CD14-positive monocyte (primary cell): ENCODE measurements around the gene TECPR1. TPM values are rescaled to one million over a fixed set of nuclear protein-coding genes. Genes with fewer than 3 reads are reported as not detected.

Experiments used
- DNase-seq, 3 donors: peaks; one replicate each; pipeline ENCODE4 v3.0.0-alpha.2; 2011 to 2022
- H2AFZ ChIP-seq: 2 replicates; pipeline ENCODE4 v1.6.0; 2012; ENCODE audit warnings: mild to moderate bottlenecking, low read depth, low read length, inconsistent platforms; ENCODE audit not compliant: insufficient read depth, poor library complexity, severe bottlenecking
- H3K27ac ChIP-seq, 2 donors: 1 replicate in 1 of 2; 2 replicates in 1 of 2; pipeline ENCODE4 v1.5.1; 2012 to 2013; ENCODE audit warnings: low read length in 2 of 2, control low read depth in 1 of 2, inconsistent platforms in 1 of 2, low read depth in 1 of 2, mild to moderate bottlenecking in 1 of 2
- H3K27me3 ChIP-seq, 2 donors: one replicate each; pipeline versions ENCODE4 v1.6.0 to v1.6.1; 2011 to 2013; ENCODE audit warnings: low read length in 2 of 2; ENCODE audit not compliant: control insufficient read depth in 2 of 2, insufficient read depth in 2 of 2
- H3K36me3 ChIP-seq, 2 donors: replicated peaks in 1 of 2; 1 replicate in 1 of 2; 2 replicates in 1 of 2; pipeline versions ENCODE4 v1.5.1 to v1.6.1; 2012 to 2013; ENCODE audit warnings: low read length in 2 of 2, control low read depth in 1 of 2, inconsistent platforms in 1 of 2, mild to moderate bottlenecking in 1 of 2; ENCODE audit not compliant: insufficient read depth in 2 of 2, control insufficient read depth in 1 of 2
- H3K4me1 ChIP-seq, 2 donors: 1 replicate in 1 of 2; 2 replicates in 1 of 2; pipeline versions ENCODE4 v1.5.1 to v1.6.1; 2012 to 2013; ENCODE audit warnings: low read length in 2 of 2, control low read depth in 1 of 2, inconsistent platforms in 1 of 2, mild to moderate bottlenecking in 1 of 2, moderate library complexity in 1 of 2; ENCODE audit not compliant: insufficient read depth in 2 of 2, control insufficient read depth in 1 of 2
- H3K4me2 ChIP-seq: replicated peaks from 2 replicates; pipeline ENCODE3; 2012; ENCODE audit warnings: low read length, moderate library complexity, mild to moderate bottlenecking; ENCODE audit not compliant: poor library complexity, severe bottlenecking; ENCODE audit errors: extremely low read depth
- H3K4me3 ChIP-seq, 3 experiments: fragments of 200-600 bp in 1 of 3; sonication (generic) in 1 of 3; replicated peaks in 1 of 3; 1 replicate in 2 of 3; 2 replicates in 1 of 3; pipeline ENCODE4 v1.5.1; 2011 to 2013; ENCODE audit warnings: low read length in 3 of 3, mild to moderate bottlenecking in 3 of 3, control low read depth in 2 of 3, low read depth in 2 of 3, inconsistent platforms in 1 of 3, moderate library complexity in 1 of 3
- H3K79me2 ChIP-seq: 2 replicates; pipeline ENCODE4 v1.6.0; 2012; ENCODE audit warnings: mild to moderate bottlenecking, control low read depth, inconsistent platforms, low read length, moderate library complexity; ENCODE audit not compliant: insufficient read depth
- H3K9ac ChIP-seq: 2 replicates; pipeline ENCODE4 v1.6.0; 2017; ENCODE audit warnings: low read length, mild to moderate bottlenecking; ENCODE audit not compliant: insufficient read depth, poor library complexity, severe bottlenecking
- H3K9me3 ChIP-seq, 2 donors: replicated peaks in 1 of 2; 1 replicate in 1 of 2; 2 replicates in 1 of 2; pipeline versions ENCODE4 v1.5.1 to v1.6.1; 2012 to 2013; ENCODE audit warnings: low read length in 2 of 2, control low read depth in 1 of 2; ENCODE audit not compliant: control insufficient read depth in 1 of 2, insufficient read depth in 1 of 2
- H4K20me1 ChIP-seq: 2 replicates; pipeline ENCODE4 v1.6.0; 2012; ENCODE audit warnings: mild to moderate bottlenecking, low read length, control low read depth, moderate library complexity; ENCODE audit not compliant: insufficient read depth
- H3K27ac Mint-ChIP-seq, 7 donors: one replicate each; pipeline ENCODE4 v1.8.0; 2020; ENCODE audit warnings: mild to moderate bottlenecking in 7 of 7, mixed read lengths in 7 of 7, moderate library complexity in 6 of 7, inconsistent platforms in 2 of 7
- H3K27me3 Mint-ChIP-seq, 3 donors: one replicate each; pipeline ENCODE4 v1.8.0; 2021 to 2022; ENCODE audit warnings: low read depth in 3 of 3, mild to moderate bottlenecking in 3 of 3, mixed read lengths in 3 of 3, moderate library complexity in 3 of 3, inconsistent platforms in 1 of 3
- H3K36me3 Mint-ChIP-seq, 2 donors: one replicate each; pipeline ENCODE4 v1.8.0; 2020; ENCODE audit warnings: mixed read lengths in 2 of 2, inconsistent platforms in 1 of 2, mild to moderate bottlenecking in 1 of 2
- H3K4me1 Mint-ChIP-seq: one replicate; pipeline ENCODE4 v1.8.0; 2020; ENCODE audit warnings: mild to moderate bottlenecking, mixed read lengths
- H3K4me3 Mint-ChIP-seq, 2 donors: one replicate each; pipeline ENCODE4 v1.8.0; 2020; ENCODE audit warnings: mild to moderate bottlenecking in 2 of 2, mixed read lengths in 2 of 2, moderate library complexity in 1 of 2
- H3K9me3 Mint-ChIP-seq, 7 donors: one replicate each; pipeline ENCODE4 v1.8.0; 2020 to 2022; ENCODE audit warnings: mixed read lengths in 7 of 7, mild to moderate bottlenecking in 6 of 7, moderate library complexity in 6 of 7, inconsistent platforms in 2 of 7
- CTCF ChIP-seq: fragments of 200-600 bp; IDR thresholded peaks from one replicate; pipeline ENCODE4 v1.8.0; 2022; ENCODE audit warnings: antibody characterized with exemption, mild to moderate bottlenecking
- WGBS: methylation state at CpG from one replicate; pipeline ENCODE4 v1.1.5; 2013; ENCODE audit warnings: missing lambda C conversion rate; ENCODE audit not compliant: insufficient coverage; 5-methylcytosine and 5-hydroxymethylcytosine counted together
- intact Hi-C, 2 donors: fragments of 100-400 bp; cut with micrococcal nuclease; formaldehyde crosslinking; loops; one replicate each; pipeline versions ENCODE4 v1.15.0 to v1.15.1; 2023
- polyA plus RNA-seq, 3 donors: library from polyadenylated mRNA; depleted of rRNA in 1 of 3; unstranded in 2 of 3; stranded (reverse) in 1 of 3; fragments of 300-500 nt in 2 of 3; fragments of >200 nt in 1 of 3; fragmentation: Illumina TruSeq in 2 of 3; gene quantifications; 1 replicate in 2 of 3; 2 replicates in 1 of 3; pipeline ENCODE4 v1.2.3, GENCODE V29; 2012 to 2021

TECPR1 gene
- polyA plus RNA-seq, 3 donors = 5.7 to 20.0 (median 10.2) TPM

- Histone ChIP-seq H3K4me2 (no peak overlapping the region), H3K9ac (no peak overlapping the region), H3K27me3 (no peaks in the 10 kb centered on the region), H3K9me3 (no peaks in the 10 kb centered on the region), H2AFZ (no peak overlapping the region), H3K27ac (no peak overlapping the region), H3K4me1 (no peaks in the 10 kb centered on the region), H3K4me3 (no peak overlapping the region), H4K20me1 (peaks cover 48% of the 10 kb centered on the region), H3K79me2 (no peaks in the 10 kb centered on the region), H3K36me3 (peaks cover 4 to 75% of the 10 kb centered on the region in 2 donors)
- peak overlapping the region in 1 of 7 donors; percentile 26 for H3K27ac Mint-ChIP-seq
- DNase-seq = no peak
- no peak for TF ChIP-seq CTCF
- intact Hi-C loops = no loop called here
- WGBS = 98% methylated on average over 18 of the region's 20 CpGs
- no peaks in the 10 kb centered on the region for H3K4me1 Mint-ChIP-seq
- H3K27me3 Mint-ChIP-seq = peaks cover 0 to 3% (median 1%) of the 10 kb centered on the region in 3 donors
- H3K9me3 Mint-ChIP-seq = no peaks in the 10 kb centered on the region
- H3K4me3 Mint-ChIP-seq = no peak overlapping the region
- H3K36me3 Mint-ChIP-seq = peaks cover 55 to 66% of the 10 kb centered on the region in 2 donors
Measured at GRCh38 chr7:98174334-98175259, 77.4 kb downstream of the TECPR1 start.

GRCh38 chr7:98171449-98171848, 80.6 kb downstream of the TECPR1 start:
- H3K9me3 Mint-ChIP-seq = peaks cover 0 to 3% (median 0%) of the 10 kb centered on the region in 7 donors
- no peak overlapping the region for H3K4me2 ChIP-seq
- H3K36me3 Mint-ChIP-seq = peaks cover 52 to 62% of the 10 kb centered on the region in 2 donors
- no peak for DNase-seq
- no peak overlapping the region for H3K27ac Mint-ChIP-seq
- peaks cover 4% of the 10 kb centered on the region for H3K4me1 Mint-ChIP-seq
- peaks cover 7 to 11% (median 7%) of the 10 kb centered on the region in 3 donors for H3K27me3 Mint-ChIP-seq
- H3K9ac ChIP-seq = no peak overlapping the region
- 99% methylated on average over 23 of the region's 24 CpGs for WGBS
- no peak overlapping the region for H3K27ac ChIP-seq
- peaks cover 4 to 47% of the 10 kb centered on the region in 2 donors for H3K36me3 ChIP-seq
- no peak overlapping the region for H2AFZ ChIP-seq
- H3K4me3 ChIP-seq = no peak overlapping the region
- intact Hi-C loops = no loop called here
- no peak overlapping the region for H3K4me3 Mint-ChIP-seq
- H4K20me1 ChIP-seq = peaks cover 66% of the 10 kb centered on the region
- no peaks in the 10 kb centered on the region for H3K9me3 ChIP-seq
- no peaks in the 10 kb centered on the region for H3K4me1 ChIP-seq
- H3K79me2 ChIP-seq = no peaks in the 10 kb centered on the region
- TF ChIP-seq CTCF = no peak
- peaks cover 0 to 2% of the 10 kb centered on the region in 2 donors for H3K27me3 ChIP-seq
